Caki2 (cell line): ENCODE data around the gene ACR. TPM values are rescaled to one million over a fixed set of nuclear protein-coding genes. Genes with fewer than 3 reads are reported as not detected.
"Not testable (repeated sequence)": the region's sequence is repeated elsewhere in the genome, so short reads cannot be mapped to it uniquely, and the experiment has no call there.

ENCODE experiments used
- DNase-seq: peaks from one replicate; pipeline ENCODE4 v3.0.0-alpha.2; 2015; ENCODE audit warnings: low read depth
- in situ Hi-C: cut with HindIII; loops from 2 replicates; pipeline ENCODE4 v1.10.0; 2016; ENCODE audit warnings: low sequenced_read_pairs, low pct_unique_long_range_greater_than_20kb, mixed read lengths
- total RNA-seq: library from RNA; depleted of rRNA; stranded (reverse); fragments of >200 nt; shearing (Covaris generic); gene quantifications from 2 replicates; pipeline ENCODE4 v1.2.3, GENCODE V29; 2014; ENCODE audit warnings: low replicate concordance

The ACR gene
- total RNA-seq, 1 experiment from 2014 or later = not detected

DNA sequence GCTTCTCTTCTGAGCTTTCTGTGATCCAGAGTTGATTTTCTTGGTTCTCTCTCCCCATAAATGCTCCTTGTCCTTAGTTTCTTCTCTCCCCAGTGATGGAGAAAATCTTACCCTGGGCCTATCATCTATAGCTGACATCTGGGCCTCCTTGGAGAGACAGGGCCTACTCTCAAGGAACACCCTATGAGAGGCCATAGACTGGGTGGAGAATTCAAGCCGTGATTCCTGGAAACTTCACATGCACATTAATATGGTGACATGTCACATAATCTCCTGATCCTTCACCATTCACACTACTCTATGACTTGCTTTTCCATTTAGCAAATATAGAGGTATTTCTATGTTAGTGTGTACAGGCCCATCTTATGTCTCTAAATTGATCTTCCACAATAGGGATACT is 9.5 kb downstream of the ACR start:
- DNase-seq, in situ Hi-C loops: not testable (repeated sequence)

DNA sequence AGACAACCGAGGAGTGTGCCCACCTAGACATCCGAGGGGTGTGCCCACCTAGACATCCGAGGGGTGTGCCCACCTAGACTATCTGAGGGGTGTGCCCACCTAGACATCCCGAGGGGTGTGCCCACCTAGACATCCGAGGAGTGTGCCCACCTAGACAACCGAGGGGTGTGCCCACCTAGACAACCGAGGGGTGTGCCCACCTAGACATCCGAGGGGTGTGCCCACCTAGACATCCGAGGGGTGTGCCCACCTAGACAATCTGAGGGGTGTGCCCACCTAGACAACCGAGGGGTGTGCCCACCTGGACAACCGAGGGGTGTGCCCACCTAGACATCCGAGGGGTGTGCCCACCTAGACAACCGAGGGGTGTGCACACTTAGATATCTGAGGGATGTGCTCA is 10.6 kb downstream of the ACR start:
- in situ Hi-C loops, DNase-seq: not testable (repeated sequence)

GRCh38 chr22:50749302-50750074 is 11.5 kb downstream of the ACR start:
- in situ Hi-C loops, DNase-seq: not testable (repeated sequence)

DNA sequence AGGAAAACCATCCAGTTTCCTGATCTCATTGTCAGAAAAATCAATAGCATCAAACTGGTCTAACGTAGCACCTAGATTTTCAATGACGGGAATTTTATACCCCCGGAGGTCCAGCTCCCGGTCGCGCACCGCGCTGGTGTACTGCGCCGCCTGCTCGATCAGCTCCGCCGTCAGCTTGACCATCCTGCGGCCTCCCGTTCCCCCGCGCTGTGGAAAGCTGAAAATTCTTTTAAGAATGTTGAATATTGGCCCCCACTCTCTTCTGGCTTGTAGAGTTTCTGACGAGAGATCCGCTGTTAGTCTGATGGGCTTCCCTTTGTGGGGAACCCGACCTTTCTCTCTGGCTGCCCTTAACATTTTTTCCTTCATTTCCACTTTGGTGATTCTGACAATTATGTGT is 17.2 kb downstream of the ACR start:
- in situ Hi-C loops, DNase-seq: not testable (repeated sequence)

GRCh38 chr22:50756406-50756805 is 18.4 kb downstream of the ACR start:
- DNase-seq, in situ Hi-C loops: not testable (repeated sequence)

DNA sequence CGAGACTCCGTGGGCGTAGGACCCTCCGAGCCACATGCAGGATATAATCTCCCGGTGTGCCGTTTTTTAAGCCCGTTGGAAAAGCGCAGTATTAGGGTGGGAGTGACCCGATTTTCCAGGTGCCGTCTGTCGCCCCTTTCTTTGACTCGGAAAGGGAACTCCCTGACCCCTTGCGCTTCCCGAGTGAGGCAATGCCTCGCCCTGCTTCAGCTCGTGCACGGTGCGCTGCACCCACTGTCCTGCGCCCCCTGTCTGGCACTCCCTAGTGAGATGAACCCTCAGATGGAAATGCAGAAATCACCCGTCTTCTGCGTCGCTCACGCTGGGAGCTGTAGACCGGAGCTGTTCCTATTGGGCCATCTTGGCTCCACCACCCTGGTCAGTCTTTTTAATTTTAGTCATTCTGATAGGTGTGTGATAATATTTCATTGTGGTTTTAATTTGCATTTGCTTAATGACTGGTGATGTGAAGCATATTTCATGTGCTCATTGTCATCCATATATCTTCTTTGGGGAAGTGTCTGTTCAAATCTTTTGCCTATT is 19.0 kb downstream of the ACR start:
- DNase-seq = peak; percentile 28

DNA sequence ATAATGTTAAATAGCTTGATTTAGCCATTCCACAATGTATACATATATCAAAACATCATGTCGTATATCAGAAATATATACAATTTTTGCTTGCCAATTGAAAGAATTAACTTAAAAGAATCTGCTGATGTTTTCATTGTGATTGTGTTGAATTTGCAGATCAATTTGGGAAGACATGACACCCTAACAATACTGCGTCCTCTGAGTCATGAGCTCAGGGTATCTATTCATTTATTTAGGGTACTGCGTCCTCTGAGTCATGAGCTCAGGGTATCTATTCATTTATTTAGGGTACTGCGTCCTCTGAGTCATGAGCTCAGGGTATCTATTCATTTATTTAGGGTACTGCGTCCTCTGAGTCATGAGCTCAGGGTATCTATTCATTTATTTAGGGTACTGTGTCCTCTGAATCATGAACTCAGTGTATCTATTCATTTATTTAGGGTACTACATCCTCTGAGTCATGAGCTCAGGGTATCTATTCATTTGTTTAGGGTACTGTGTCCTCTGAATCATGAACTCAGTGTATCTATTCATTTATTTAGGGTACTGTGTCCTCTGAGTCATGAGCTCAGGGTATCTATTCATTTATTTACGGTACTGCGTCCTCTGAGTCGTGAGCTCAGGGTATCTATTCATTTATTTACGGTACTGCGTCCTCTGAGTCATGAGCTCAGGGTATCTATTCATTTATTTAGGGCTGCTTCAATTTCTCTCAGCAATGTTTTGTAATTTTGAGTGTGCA is 21.8 kb downstream of the ACR start:
- in situ Hi-C loops, DNase-seq: not testable (repeated sequence)

More for the DNA sequence above, 19.0 kb downstream of the ACR start:
- in situ Hi-C loops = not testable (repeated sequence)

DNA sequence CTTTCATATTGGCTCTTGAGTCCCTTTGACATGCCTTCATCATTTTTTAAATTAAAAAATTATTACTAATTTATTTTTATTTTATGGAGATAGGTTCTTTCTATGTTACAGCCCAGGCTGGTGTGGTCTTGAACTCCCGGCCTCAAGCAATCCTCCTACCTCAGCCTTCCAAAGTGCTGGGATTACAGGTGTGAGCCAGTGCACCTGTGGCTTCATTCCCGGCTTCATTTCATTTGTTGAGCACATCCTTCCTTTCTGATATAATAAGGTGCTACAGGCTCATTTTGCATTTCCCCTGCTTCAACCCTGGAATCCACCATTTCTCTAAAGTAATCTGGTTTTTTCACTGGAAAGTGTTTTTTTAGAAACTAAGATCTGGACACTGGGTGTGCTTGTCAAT is 23.8 kb downstream of the ACR start:
- in situ Hi-C loops, DNase-seq: not testable (repeated sequence)

- DNase-seq, in situ Hi-C loops: not testable (repeated sequence)
Observed at GRCh38 chr22:50764288-50764687, 26.3 kb downstream of the ACR start.

DNA sequence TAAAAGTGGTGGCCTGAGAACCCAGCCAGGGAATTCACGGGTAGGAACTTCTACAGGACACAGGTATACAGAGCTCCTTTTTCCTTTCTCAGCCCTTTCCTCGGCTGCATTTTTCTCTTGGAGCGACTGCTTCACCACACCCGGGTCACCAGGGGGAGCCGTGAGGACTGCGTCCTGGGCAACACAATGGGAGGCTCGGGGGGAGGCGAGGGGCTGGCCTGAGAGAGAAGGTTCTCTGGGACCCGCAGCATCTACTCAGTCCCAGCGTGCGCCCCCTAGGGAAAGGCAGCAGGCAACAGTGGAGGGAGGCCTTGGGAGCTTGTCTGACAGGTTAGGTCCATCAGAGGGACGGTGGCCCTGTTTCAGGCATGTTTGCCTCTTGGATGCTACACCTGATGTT is 37.1 kb downstream of the ACR start:
- in situ Hi-C loops = not testable (repeated sequence)
- peak; percentile 52 for DNase-seq

DNA sequence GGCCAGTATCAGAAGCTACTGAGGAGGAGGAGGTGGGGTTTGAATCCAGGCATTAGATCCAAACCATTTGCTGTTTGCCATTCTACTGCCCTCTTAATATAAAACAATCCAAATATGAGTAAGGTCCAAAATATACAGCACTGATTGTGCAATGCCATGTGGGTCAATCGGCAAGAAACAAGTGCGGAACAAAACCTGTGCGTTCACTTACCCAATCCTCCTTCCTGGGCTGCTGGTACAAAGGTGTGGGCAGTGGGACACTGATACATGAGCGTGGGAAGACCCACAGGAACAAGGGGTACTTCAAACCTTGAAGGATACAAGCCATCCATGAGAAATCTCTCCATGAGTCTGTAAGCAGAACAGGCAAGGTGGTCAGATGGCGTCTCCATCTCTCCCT is 39.6 kb downstream of the ACR start:
- DNase-seq, in situ Hi-C loops: not testable (repeated sequence)

DNA sequence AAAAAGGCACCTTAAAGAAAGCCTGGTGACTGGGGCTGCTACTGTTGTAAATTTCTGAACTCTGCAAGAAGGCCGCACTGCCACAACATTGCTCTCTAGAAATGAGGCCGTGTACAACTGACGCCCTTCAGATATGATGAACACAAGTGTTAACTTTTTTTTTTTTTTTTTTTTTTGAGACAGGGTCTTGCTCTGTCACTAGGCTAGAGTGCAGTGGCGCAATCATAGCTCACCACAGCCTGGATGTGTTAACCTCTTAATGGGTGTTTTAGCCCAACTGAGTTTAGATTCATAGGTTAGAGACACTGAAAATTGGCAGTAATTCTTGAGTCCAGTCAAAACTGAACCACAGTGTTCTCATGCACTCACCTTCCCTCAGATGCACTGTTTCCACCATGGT is 42.2 kb downstream of the ACR start:
- in situ Hi-C loops, DNase-seq: not testable (repeated sequence)

DNA sequence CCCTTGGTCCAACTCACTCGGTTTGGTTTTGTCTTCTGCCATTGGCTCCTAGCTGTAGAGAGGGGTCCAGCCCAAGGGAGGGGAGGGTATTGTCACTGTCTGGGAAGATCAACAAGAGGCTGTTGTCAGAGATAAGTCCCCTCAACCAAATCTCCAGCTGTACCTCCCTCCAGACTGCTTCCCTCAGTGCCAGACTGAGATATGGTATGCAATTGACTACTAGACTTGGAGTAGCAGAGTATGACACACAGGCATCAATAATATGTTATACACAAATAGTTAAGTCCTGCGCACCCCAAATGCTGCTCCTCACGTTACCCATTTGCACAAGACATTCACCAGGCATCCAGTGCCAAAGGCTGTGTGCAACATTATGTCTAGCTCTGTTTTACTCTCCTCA is 44.2 kb downstream of the ACR start:
- in situ Hi-C loops, DNase-seq: not testable (repeated sequence)

- in situ Hi-C loops = not testable (repeated sequence)
Observed at GRCh38 chr22:50783033-50783879, 45.3 kb downstream of the ACR start, which contains the start of gene RABL2B. TSS of gene RABL2B (minus strand) at chr22:50783636. CDS start at chr22:50782294, 1,342 bp downstream.

GRCh38 chr22:50783880-50784276 is 45.9 kb downstream of the ACR start:
- DNase-seq, in situ Hi-C loops: not testable (repeated sequence)

More at GRCh38 chr22:50783033-50783879, 45.3 kb downstream of the ACR start, which contains the start of gene RABL2B:
- DNase-seq = peak; percentile 94

- in situ Hi-C loops, DNase-seq: not testable (repeated sequence)
Observed at GRCh38 chr22:50785289-50785688, 47.3 kb downstream of the ACR start.

DNA sequence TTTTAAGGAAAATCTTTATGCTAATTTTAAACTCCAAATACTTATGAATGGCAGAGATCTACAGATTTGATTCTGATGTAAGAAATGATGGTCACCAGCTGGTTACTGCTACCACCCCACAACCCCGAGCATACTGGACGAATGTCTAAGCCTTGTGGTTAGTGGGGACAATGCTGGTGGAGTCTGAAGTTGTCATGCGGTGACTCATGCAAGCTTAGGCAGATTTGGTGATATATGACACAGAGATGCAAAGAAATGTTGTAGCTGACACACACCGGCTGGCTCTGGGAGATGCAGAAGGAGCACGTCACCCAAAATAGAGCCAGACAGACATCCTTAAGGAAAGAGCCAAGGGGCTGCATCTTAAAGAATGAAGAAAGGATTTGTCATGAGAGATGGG is 48.9 kb downstream of the ACR start:
- DNase-seq, in situ Hi-C loops: not testable (repeated sequence)
